KMS-11 (cell line): Measurements from ENCODE around the gene MDFI.

Experiments used
- H2AFZ ChIP-seq: fragments of 200-600 bp; sonication (generic); 2 replicates; pipeline ENCODE4 v1.6.1; 2016; ENCODE audit warnings: antibody characterized with exemption, mixed run types, low read depth
- H3K27ac ChIP-seq: fragments of 200-600 bp; sonication (generic); 2 replicates; pipeline ENCODE4 v1.6.1; 2016; ENCODE audit warnings: mild to moderate bottlenecking, mixed run types
- H3K27me3 ChIP-seq: fragments of 200-600 bp; sonication (generic); 2 replicates; pipeline ENCODE4 v1.6.1; 2017; ENCODE audit warnings: mild to moderate bottlenecking, low read depth, mixed run types, moderate library complexity; ENCODE audit not compliant: insufficient read depth
- H3K36me3 ChIP-seq: fragments of 200-600 bp; sonication (generic); 2 replicates; pipeline ENCODE4 v1.6.1; 2017; ENCODE audit warnings: mild to moderate bottlenecking, mixed run types; ENCODE audit not compliant: insufficient read depth
- H3K4me1 ChIP-seq: fragments of 200-600 bp; sonication (generic); 2 replicates; pipeline ENCODE4 v1.6.1; 2016; ENCODE audit warnings: mild to moderate bottlenecking, low read depth, mixed run types; ENCODE audit not compliant: poor library complexity, severe bottlenecking
- H3K4me2 ChIP-seq: fragments of 200-600 bp; sonication (generic); 2 replicates; pipeline ENCODE4 v1.7.0; 2016; ENCODE audit warnings: mild to moderate bottlenecking, mixed run types
- H3K4me3 ChIP-seq: fragments of 200-600 bp; sonication (generic); IDR thresholded peaks from 2 replicates; pipeline ENCODE4 v1.6.1; 2017; ENCODE audit warnings: low read depth, low read length, mixed read lengths; ENCODE audit not compliant: insufficient read depth
- H3K79me2 ChIP-seq: fragments of 200-600 bp; sonication (generic); 2 replicates; pipeline ENCODE4 v1.6.1; 2016; ENCODE audit warnings: low read depth, mixed run types; ENCODE audit not compliant: insufficient read depth
- H3K9ac ChIP-seq: fragments of 200-600 bp; sonication (generic); 2 replicates; pipeline ENCODE4 v1.6.1; 2016; ENCODE audit warnings: mild to moderate bottlenecking, mixed run types
- H4K20me1 ChIP-seq: fragments of 200-600 bp; sonication (generic); 2 replicates; pipeline ENCODE4 v1.6.1; 2016; ENCODE audit warnings: mild to moderate bottlenecking, mixed run types; ENCODE audit not compliant: insufficient read depth
- TF ChIP-seq, protein P1 (sequence below): fragments of 200-600 bp; sonication (generic); conservative IDR thresholded peaks from 2 replicates; pipeline ENCODE4 v1.6.1; 2017; ENCODE audit warnings: low read depth, mild to moderate bottlenecking, antibody characterized with exemption, low read length, moderate library complexity, mixed read lengths

The MDFI gene

DNA sequence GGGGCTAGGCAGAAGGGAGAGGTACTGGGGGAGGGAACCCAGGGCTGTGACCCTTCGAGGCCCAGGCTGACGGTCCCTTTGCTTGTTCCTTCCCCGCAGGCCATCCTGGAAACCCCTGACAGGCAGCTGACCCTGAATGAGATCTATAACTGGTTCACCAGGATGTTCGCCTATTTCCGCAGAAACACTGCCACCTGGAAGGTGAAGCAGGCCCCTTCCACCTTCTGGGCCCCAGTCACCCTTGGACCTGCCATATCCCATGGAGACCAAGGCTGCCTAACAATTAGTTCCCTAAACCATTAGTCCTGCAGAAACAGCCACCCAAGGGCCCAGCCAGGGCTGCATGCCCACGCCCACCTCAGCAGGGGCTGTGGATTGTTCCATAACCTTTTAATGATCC, 47.1 kb upstream of the MDFI start:
- H3K27me3 ChIP-seq: no peaks in the 10 kb centered on the region
- H3K27ac ChIP-seq: no peak overlapping the region
- H3K36me3 ChIP-seq: no peaks in the 10 kb centered on the region
- no peak overlapping the region for H3K9ac ChIP-seq
- H4K20me1 ChIP-seq: no peaks in the 10 kb centered on the region
- no peak overlapping the region for H3K4me2 ChIP-seq
- no peak overlapping the region for H3K4me3 ChIP-seq
- H3K4me1 ChIP-seq: no peaks in the 10 kb centered on the region
- no peak overlapping the region for H2AFZ ChIP-seq
- TF ChIP-seq, protein P1, sequence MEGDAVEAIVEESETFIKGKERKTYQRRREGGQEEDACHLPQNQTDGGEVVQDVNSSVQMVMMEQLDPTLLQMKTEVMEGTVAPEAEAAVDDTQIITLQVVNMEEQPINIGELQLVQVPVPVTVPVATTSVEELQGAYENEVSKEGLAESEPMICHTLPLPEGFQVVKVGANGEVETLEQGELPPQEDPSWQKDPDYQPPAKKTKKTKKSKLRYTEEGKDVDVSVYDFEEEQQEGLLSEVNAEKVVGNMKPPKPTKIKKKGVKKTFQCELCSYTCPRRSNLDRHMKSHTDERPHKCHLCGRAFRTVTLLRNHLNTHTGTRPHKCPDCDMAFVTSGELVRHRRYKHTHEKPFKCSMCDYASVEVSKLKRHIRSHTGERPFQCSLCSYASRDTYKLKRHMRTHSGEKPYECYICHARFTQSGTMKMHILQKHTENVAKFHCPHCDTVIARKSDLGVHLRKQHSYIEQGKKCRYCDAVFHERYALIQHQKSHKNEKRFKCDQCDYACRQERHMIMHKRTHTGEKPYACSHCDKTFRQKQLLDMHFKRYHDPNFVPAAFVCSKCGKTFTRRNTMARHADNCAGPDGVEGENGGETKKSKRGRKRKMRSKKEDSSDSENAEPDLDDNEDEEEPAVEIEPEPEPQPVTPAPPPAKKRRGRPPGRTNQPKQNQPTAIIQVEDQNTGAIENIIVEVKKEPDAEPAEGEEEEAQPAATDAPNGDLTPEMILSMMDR: no peak
- H3K79me2 ChIP-seq: no peaks in the 10 kb centered on the region

DNA sequence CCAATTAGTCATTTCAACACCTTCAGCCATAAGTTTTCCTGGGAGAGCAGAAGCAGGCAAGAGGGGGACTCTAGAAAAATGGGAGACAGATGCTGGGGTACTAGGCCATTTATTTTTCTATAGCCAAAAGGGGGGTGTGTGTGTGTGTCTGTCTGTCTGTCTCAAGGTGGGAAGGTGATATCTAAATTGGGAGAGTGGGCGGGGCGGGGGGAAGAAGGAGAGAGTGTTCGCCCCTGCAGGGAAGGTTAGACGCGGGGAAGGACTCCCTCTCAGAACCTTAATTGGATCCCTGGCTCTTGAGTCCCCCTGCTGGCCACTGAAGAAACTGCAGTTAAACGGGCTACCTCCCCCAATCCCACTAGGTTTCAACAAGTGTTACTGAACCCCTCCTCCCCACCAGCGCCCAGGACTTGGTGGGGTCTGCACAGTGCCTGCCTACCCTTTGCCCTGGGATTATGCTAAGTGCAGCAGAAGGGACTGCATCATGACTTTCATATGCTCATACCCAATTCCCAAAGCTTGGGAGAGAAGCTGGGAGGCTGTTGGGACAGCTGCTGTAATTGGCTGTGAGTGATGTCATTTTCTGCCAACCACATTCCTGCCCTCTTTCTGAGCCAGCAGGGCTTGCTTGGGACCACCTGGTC, 46.3 kb upstream of the MDFI start:
- no peak overlapping the region for H3K9ac ChIP-seq
- H3K4me1 ChIP-seq: no peaks in the 10 kb centered on the region
- TF ChIP-seq, protein P1: peak; percentile 88
- no peaks in the 10 kb centered on the region for H3K27me3 ChIP-seq
- no peak overlapping the region for H2AFZ ChIP-seq
- no peaks in the 10 kb centered on the region for H4K20me1 ChIP-seq
- H3K4me2 ChIP-seq: no peak overlapping the region
- no peak overlapping the region for H3K4me3 ChIP-seq
- no peaks in the 10 kb centered on the region for H3K79me2 ChIP-seq
- no peak overlapping the region for H3K27ac ChIP-seq
- H3K36me3 ChIP-seq: no peaks in the 10 kb centered on the region

DNA sequence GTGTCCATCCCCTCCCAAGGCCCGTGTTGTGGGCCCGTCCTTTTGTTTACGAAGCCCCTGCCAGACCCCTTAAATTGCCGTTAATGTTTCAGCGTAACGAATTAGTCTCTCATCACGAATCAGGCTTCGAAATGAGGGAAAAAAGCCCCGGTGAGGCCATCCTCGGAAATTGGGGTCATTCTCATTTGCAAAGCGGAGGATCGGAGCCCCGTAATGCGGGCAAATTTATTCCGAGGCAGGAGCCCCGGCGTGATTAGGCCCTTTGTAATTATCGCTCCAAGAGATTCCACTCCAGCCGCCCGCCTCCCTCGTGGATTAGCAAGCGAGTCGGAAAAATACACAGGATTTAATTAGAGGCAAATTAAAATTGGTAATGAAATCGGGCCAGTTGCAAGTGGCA, 44.9 kb upstream of the MDFI start:
- H2AFZ ChIP-seq: no peak overlapping the region
- TF ChIP-seq, protein P1: no peak
- no peaks in the 10 kb centered on the region for H4K20me1 ChIP-seq
- H3K79me2 ChIP-seq: no peaks in the 10 kb centered on the region
- H3K4me1 ChIP-seq: no peaks in the 10 kb centered on the region
- no peak overlapping the region for H3K9ac ChIP-seq
- H3K27ac ChIP-seq: no peak overlapping the region
- H3K36me3 ChIP-seq: no peaks in the 10 kb centered on the region
- no peak overlapping the region for H3K4me3 ChIP-seq
- H3K27me3 ChIP-seq: no peaks in the 10 kb centered on the region
- no peak overlapping the region for H3K4me2 ChIP-seq

DNA sequence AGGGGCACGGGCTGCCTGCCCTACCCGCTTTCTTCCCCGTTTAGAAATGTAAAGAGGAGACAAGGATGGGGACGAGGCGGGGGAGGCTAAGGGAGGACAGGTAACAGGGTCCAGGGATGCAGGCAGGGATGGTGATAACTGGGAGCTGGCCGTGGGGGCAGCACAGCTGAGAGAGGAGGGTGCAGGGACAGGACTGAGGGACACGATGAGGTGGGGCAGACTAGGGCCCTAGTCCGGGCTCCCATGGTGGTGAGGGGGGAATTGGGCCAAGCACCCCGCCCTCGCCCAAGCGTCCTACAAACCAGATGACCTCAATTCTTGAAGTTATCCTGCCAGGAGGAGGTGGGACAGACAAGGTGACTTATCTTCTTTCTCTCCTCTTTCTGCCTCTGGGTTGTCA, 44.4 kb upstream of the MDFI start:
- H3K36me3 ChIP-seq: no peaks in the 10 kb centered on the region
- H3K4me1 ChIP-seq: no peaks in the 10 kb centered on the region
- H3K79me2 ChIP-seq: no peaks in the 10 kb centered on the region
- no peak overlapping the region for H3K9ac ChIP-seq
- no peak overlapping the region for H3K4me3 ChIP-seq
- H3K27me3 ChIP-seq: no peaks in the 10 kb centered on the region
- H2AFZ ChIP-seq: no peak overlapping the region
- H3K27ac ChIP-seq: no peak overlapping the region
- TF ChIP-seq, protein P1: no peak
- H4K20me1 ChIP-seq: no peaks in the 10 kb centered on the region
- H3K4me2 ChIP-seq: no peak overlapping the region
